ENCODE measurements around the gene PCDH7. TPM values are rescaled to one million over a fixed set of nuclear protein-coding genes. Genes with fewer than 3 reads are reported as not detected.

Gene PCDH7
- total RNA-seq, 1 experiment from 2014 or later: 16.8 TPM

DNA sequence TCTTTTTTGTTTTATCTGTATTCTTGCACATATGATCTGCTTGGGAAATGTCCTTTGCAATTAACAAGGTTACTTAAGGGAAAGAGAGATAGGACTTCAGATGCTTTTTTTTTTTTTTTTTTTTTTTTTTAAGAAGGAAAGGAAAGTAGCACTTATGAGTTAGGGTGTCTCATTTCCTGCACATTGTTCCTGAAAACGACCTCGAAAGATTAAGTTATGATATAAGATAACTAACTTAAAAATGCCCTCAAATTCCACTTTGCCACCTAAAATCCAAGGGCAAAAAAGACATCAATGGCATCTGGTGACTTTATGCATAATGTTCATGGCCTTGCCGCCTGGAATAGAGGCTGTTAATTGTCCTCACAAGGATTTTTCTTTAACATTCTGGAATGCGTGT is 44.9 kb downstream of the PCDH7 start:
- H3K9me3 ChIP-seq (ENCODE audit: control insufficient read depth, low read depth, low read length): no peaks in the 10 kb centered on the region
- no peak overlapping the region for H3K27ac Mint-ChIP-seq
- no peak overlapping the region for H3T11ph ChIP-seq (ENCODE audit: low read length)
- no peaks in the 10 kb centered on the region for H3K4me1 ChIP-seq (ENCODE audit: insufficient read depth, low read length)
- H3K23me2 ChIP-seq (ENCODE audit: insufficient read length, low read depth, low read length, poor library complexity, severe bottlenecking): no peaks in the 10 kb centered on the region
- no peak overlapping the region for H3K9ac ChIP-seq (ENCODE audit: extremely low read depth, insufficient read length, low read length)
- H3K79me1 ChIP-seq (ENCODE audit: insufficient read depth, low read depth, low read length, poor library complexity, severe bottlenecking): no peaks in the 10 kb centered on the region
- H4K8ac ChIP-seq (replicated peaks; ENCODE audit: insufficient read length, low read depth, low read length): no peak overlapping the region
- no CpG with 5 or more reads among the region's 4 CpGs for WGBS (ENCODE audit: extremely low coverage, insufficient read length, low lambda C conversion rate)
- H2BK5ac ChIP-seq (ENCODE audit: insufficient read length, low read length): no peak overlapping the region
- H3K23ac ChIP-seq (ENCODE audit: insufficient read length, low read depth, low read length): no peak overlapping the region
- no peaks in the 10 kb centered on the region for H3K27me3 Mint-ChIP-seq (ENCODE audit: low read depth)
- H3K79me2 ChIP-seq (ENCODE audit: insufficient read depth, low read length): no peaks in the 10 kb centered on the region
- H3K18ac ChIP-seq (ENCODE audit: insufficient read length, low read depth, low read length): no peak overlapping the region
- H3K4me3 Mint-ChIP-seq: no peak overlapping the region
- no peak overlapping the region for H4K91ac ChIP-seq (ENCODE audit: insufficient read length, low read depth, low read length)
- H2BK120ac ChIP-seq (ENCODE audit: low read depth, low read length, poor library complexity, severe bottlenecking): no peak overlapping the region
- H3K27me3 ChIP-seq (ENCODE audit: insufficient read depth, low read length): no peaks in the 10 kb centered on the region
- no peaks in the 10 kb centered on the region for H4K20me1 ChIP-seq (ENCODE audit: control insufficient read depth, insufficient read depth, insufficient read length)
- no peak overlapping the region for H2AK5ac ChIP-seq (ENCODE audit: insufficient read length, low read length)
- H2BK12ac ChIP-seq (ENCODE audit: insufficient read length, low read depth, low read length): no peak overlapping the region
- H4K5ac ChIP-seq (ENCODE audit: insufficient read length, low read depth, low read length): no peak overlapping the region
- no peak overlapping the region for H3K4ac ChIP-seq (ENCODE audit: low read depth, low read length)
- no peak overlapping the region for H3K14ac ChIP-seq (ENCODE audit: insufficient read depth, low read length)
- H2BK20ac ChIP-seq (ENCODE audit: low read depth, low read length, poor library complexity, severe bottlenecking): no peak overlapping the region
- H3K56ac ChIP-seq (ENCODE audit: insufficient read length, low read depth, low read length): no peak overlapping the region
- H2AFZ ChIP-seq (ENCODE audit: low read length): no peak overlapping the region
- DNase-seq: no peak
- no peaks in the 10 kb centered on the region for H3K9me3 Mint-ChIP-seq
- H2BK15ac ChIP-seq (ENCODE audit: low read depth, low read length): no peak overlapping the region
- no peak overlapping the region for H3K4me2 ChIP-seq (ENCODE audit: insufficient read depth, insufficient read length, low read length)
- H3K36me3 Mint-ChIP-seq (ENCODE audit: insufficient read depth in 1 of 3, low read depth in 3 of 3): no peaks in the 10 kb centered on the region
- H3K4me1 Mint-ChIP-seq: peaks cover 15 to 34% of the 10 kb centered on the region in 2 experiments
- H3K27ac ChIP-seq (ENCODE audit: insufficient read length, low read depth, low read length): no peak overlapping the region
- TF ChIP-seq, protein P1, sequence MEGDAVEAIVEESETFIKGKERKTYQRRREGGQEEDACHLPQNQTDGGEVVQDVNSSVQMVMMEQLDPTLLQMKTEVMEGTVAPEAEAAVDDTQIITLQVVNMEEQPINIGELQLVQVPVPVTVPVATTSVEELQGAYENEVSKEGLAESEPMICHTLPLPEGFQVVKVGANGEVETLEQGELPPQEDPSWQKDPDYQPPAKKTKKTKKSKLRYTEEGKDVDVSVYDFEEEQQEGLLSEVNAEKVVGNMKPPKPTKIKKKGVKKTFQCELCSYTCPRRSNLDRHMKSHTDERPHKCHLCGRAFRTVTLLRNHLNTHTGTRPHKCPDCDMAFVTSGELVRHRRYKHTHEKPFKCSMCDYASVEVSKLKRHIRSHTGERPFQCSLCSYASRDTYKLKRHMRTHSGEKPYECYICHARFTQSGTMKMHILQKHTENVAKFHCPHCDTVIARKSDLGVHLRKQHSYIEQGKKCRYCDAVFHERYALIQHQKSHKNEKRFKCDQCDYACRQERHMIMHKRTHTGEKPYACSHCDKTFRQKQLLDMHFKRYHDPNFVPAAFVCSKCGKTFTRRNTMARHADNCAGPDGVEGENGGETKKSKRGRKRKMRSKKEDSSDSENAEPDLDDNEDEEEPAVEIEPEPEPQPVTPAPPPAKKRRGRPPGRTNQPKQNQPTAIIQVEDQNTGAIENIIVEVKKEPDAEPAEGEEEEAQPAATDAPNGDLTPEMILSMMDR (conservative IDR thresholded peaks at IDR 0.05): no peak

Data from H9 (cell line).